HCT116 (cell line): ENCODE measurements around the gene SMIM41. TPM values are rescaled to one million over a fixed set of nuclear protein-coding genes. Genes with fewer than 3 reads are reported as not detected.
A peak's percentile ranks its signal among the peaks of the same experiment; 100 is the strongest.

Source experiments
- ATAC-seq: fragments of 200-7000 bp; cut with Tn5 transposase; 2 replicates; pipeline ENCODE4 v1.9.1; 2020; ENCODE audit warnings: mild to moderate bottlenecking, moderate library complexity
- BruUV-seq: library from RNA; stranded (reverse); fragments of 400-500 nt; replicated peaks from 2 replicates; lab custom pipeline; 2021; lab: Mats Ljungman, UMichigan
- CTCF ChIA-PET: fragments of 300-600 bp; sonication (Branson Sonifier 250); formaldehyde crosslinking; loops from one replicate; lab custom pipeline; 2021; ENCODE audit warnings: antibody characterized with exemption; lab: Charles Lee
- POLR2A ChIA-PET: fragments of 300-600, 350-600 bp; sonication (Branson Sonifier 250); formaldehyde crosslinking; loops from one replicate; lab custom pipeline; 2021; ENCODE audit warnings: antibody characterized with exemption; lab: Charles Lee
- RAD21 ChIA-PET, 2 experiments: fragments of 300-600 bp; sonication (Branson Sonifier 250); formaldehyde crosslinking; loops; one replicate each; lab custom pipeline; 2023; ENCODE audit warnings: low total read pairs in 2 of 2; ENCODE audit not compliant: uncharacterized antibody in 2 of 2, unreplicated experiment in 2 of 2, low non-redundant PET in 1 of 2; lab: Charles Lee
- DNase-seq: peaks from one replicate; pipeline ENCODE4 v3.0.0-alpha.2; 2010; ENCODE audit warnings: low read depth, low spot score
- H2AFZ ChIP-seq: fragments of 200-600 bp; shearing (Covaris generic), sonication (generic); 2 replicates; pipeline ENCODE4 v1.6.1; 2017; ENCODE audit warnings: low read depth, mixed run types, mixed read lengths, antibody characterized with exemption, low read length; ENCODE audit not compliant: poor library complexity, severe bottlenecking
- H3K27ac ChIP-seq: 2 replicates; pipeline ENCODE4 v1.5.1; 2012; ENCODE audit warnings: low read depth, low read length
- H3K27me3 ChIP-seq: fragments of 200-600 bp; sonication (generic); 2 replicates; pipeline ENCODE4 v1.6.1; 2016; ENCODE audit warnings: mixed run types, low read length, mixed read lengths; ENCODE audit not compliant: insufficient read depth
- H3K36me3 ChIP-seq, 2 experiments: fragments of 200-500 bp in 1 of 2; fragments of 200-600 bp in 1 of 2; sonication (Bioruptor generic) in 1 of 2; sonication (generic) in 1 of 2; 2 replicates each; pipeline versions ENCODE4 v1.5.1 to v1.6.1; 2014 to 2016; ENCODE audit warnings: low read length in 2 of 2, inconsistent platforms in 1 of 2, mixed read lengths in 1 of 2, mixed run types in 1 of 2; ENCODE audit not compliant: insufficient read depth in 2 of 2, control insufficient read depth in 1 of 2
- H3K4me1 ChIP-seq, 2 experiments: fragments of 200-600 bp in 1 of 2; sonication (generic) in 1 of 2; 2 replicates each; pipeline versions ENCODE4 v1.5.1 to v1.6.1; 2012 to 2017; ENCODE audit warnings: low read length in 2 of 2, inconsistent platforms in 1 of 2, mild to moderate bottlenecking in 1 of 2, mixed read lengths in 1 of 2, mixed run types in 1 of 2, moderate library complexity in 1 of 2; ENCODE audit not compliant: insufficient read depth in 2 of 2, control insufficient read depth in 1 of 2
- H3K4me2 ChIP-seq: fragments of 200-600 bp; sonication (generic); 2 replicates; pipeline ENCODE4 v1.6.1; 2017; ENCODE audit warnings: mixed run types, low read length, mixed read lengths
- H3K4me3 ChIP-seq, 2 experiments: fragments of 200-600 bp in 1 of 2; sonication (generic) in 1 of 2; replicated peaks in 1 of 2; 2 replicates each; pipeline ENCODE4 v1.5.1; 2011 to 2016; ENCODE audit warnings: low read length in 2 of 2, control low read depth in 1 of 2, low read depth in 1 of 2, mild to moderate bottlenecking in 1 of 2, mixed read lengths in 1 of 2, mixed run types in 1 of 2
- H3K79me2 ChIP-seq: fragments of 200-600 bp; sonication (generic); 2 replicates; pipeline ENCODE4 v1.6.1; 2017; ENCODE audit warnings: mild to moderate bottlenecking, mixed run types, low read length, moderate library complexity, mixed read lengths; ENCODE audit not compliant: insufficient read depth
- H3K9ac ChIP-seq: fragments of 200-600 bp; sonication (generic); 2 replicates; pipeline ENCODE4 v1.6.1; 2016; ENCODE audit warnings: low read length, mixed read lengths
- H3K9me2 ChIP-seq: fragments of 200-600 bp; sonication (generic), shearing (Covaris generic); 2 replicates; pipeline ENCODE4 v1.6.1; 2017; ENCODE audit warnings: mixed run types, mild to moderate bottlenecking, moderate library complexity; ENCODE audit not compliant: insufficient read depth
- H3K9me3 ChIP-seq, 2 experiments: fragments of 200-500 bp in 1 of 2; fragments of 200-600 bp in 1 of 2; sonication (Bioruptor generic) in 1 of 2; sonication (generic) in 1 of 2; 2 replicates each; pipeline ENCODE4 v1.6.1; 2014 to 2017; ENCODE audit warnings: low read length in 2 of 2, mixed read lengths in 2 of 2, inconsistent platforms in 1 of 2, low read depth in 1 of 2, mild to moderate bottlenecking in 1 of 2, mixed run types in 1 of 2, moderate library complexity in 1 of 2; ENCODE audit not compliant: control insufficient read depth in 1 of 2, insufficient read depth in 1 of 2
- H4K20me1 ChIP-seq: fragments of 200-600 bp; sonication (generic), shearing (Covaris generic); 2 replicates; pipeline ENCODE4 v1.6.1; 2017; ENCODE audit warnings: mixed run types, mild to moderate bottlenecking, moderate library complexity; ENCODE audit not compliant: insufficient read depth
- CBX3 ChIP-seq: IDR thresholded peaks from 2 replicates; pipeline ENCODE4 v1.6.1; 2012; ENCODE audit warnings: low read depth
- CEBPB ChIP-seq: IDR thresholded peaks from 2 replicates; pipeline ENCODE4 v1.6.1; 2012; ENCODE audit warnings: low read depth
- EGR1 ChIP-seq: IDR thresholded peaks from 2 replicates; pipeline ENCODE4 v1.6.1; 2012; ENCODE audit warnings: low read depth
- ELF1 ChIP-seq: IDR thresholded peaks from 2 replicates; pipeline ENCODE4 v1.6.1; 2012; ENCODE audit warnings: low read depth, borderline replicate concordance
- EZH2 ChIP-seq: fragments of 200-600 bp; sonication (generic); IDR thresholded peaks from 2 replicates; pipeline ENCODE4 v1.6.1; 2017; ENCODE audit warnings: antibody characterized with exemption, mixed run types
- EZH2phosphoT487 ChIP-seq: fragments of 200-600 bp; IDR thresholded peaks from 2 replicates; pipeline ENCODE4 v1.6.1; 2018; ENCODE audit warnings: antibody characterized with exemption, borderline replicate concordance
- FOSL1 ChIP-seq: IDR thresholded peaks from 2 replicates; pipeline ENCODE4 v1.6.1; 2012; ENCODE audit warnings: low read depth
- JUND ChIP-seq: IDR thresholded peaks from 2 replicates; pipeline ENCODE4 v1.6.1; 2012
- POLR2AphosphoS5 ChIP-seq: IDR thresholded peaks from 2 replicates; pipeline ENCODE4 v1.6.1; 2011; ENCODE audit warnings: mild to moderate bottlenecking, low read depth, low read length, moderate library complexity
- RAD21 ChIP-seq: IDR thresholded peaks from 2 replicates; pipeline ENCODE4 v1.6.1; 2012; ENCODE audit warnings: low read depth, mild to moderate bottlenecking
- SIN3A ChIP-seq: IDR thresholded peaks from 2 replicates; pipeline ENCODE4 v1.6.1; 2012; ENCODE audit warnings: low read depth
- SP1 ChIP-seq: IDR thresholded peaks from 2 replicates; pipeline ENCODE4 v1.6.1; 2012; ENCODE audit warnings: low read depth
- SRF ChIP-seq: IDR thresholded peaks from 2 replicates; pipeline ENCODE4 v1.6.1; 2012; ENCODE audit warnings: low read depth
- YY1 ChIP-seq: IDR thresholded peaks from 2 replicates; pipeline ENCODE4 v1.6.1; 2011; ENCODE audit warnings: low read length, low read depth, moderate library complexity, mild to moderate bottlenecking; ENCODE audit not compliant: insufficient replicate concordance; ENCODE audit errors: extremely low read depth
- ZFX ChIP-seq: fragments of 450-650 bp; IDR thresholded peaks from 2 replicates; pipeline ENCODE4 v1.6.1; 2017
- ZNF274 ChIP-seq: fragments of 200-500 bp; sonication (Bioruptor generic); IDR thresholded peaks from 2 replicates; pipeline ENCODE4 v1.6.1; 2014; ENCODE audit warnings: mild to moderate bottlenecking, low read depth, low read length, inconsistent platforms
- intact Hi-C: fragments of 100-400 bp; cut with micrococcal nuclease; formaldehyde crosslinking; loops from 2 replicates; pipeline ENCODE4 v1.10.0; 2022
- total RNA-seq: library from RNA; stranded (reverse); gene quantifications from one replicate; pipeline ENCODE4 v1.2.1, GENCODE V29; 2021; ENCODE audit not compliant: unreplicated experiment
- TF ChIP-seq, protein P1 (sequence below): IDR thresholded peaks from 2 replicates; pipeline ENCODE4 v1.6.1; 2011; ENCODE audit warnings: mild to moderate bottlenecking, low read length, moderate library complexity; ENCODE audit not compliant: insufficient replicate concordance; ENCODE audit errors: extremely low read depth
- TF ChIP-seq, protein P2 (sequence below), 3 experiments: fragments of 200-600 bp in 1 of 3; sonication (generic) in 1 of 3; IDR thresholded peaks in 2 of 3; conservative IDR thresholded peaks in 1 of 3; 2 replicates each; pipeline ENCODE4 v1.5.1; 2012 to 2017; ENCODE audit warnings: low read depth in 2 of 3, low read length in 2 of 3, antibody characterized with exemption in 1 of 3, borderline replicate concordance in 1 of 3, control low read depth in 1 of 3, mild to moderate bottlenecking in 1 of 3, mixed read lengths in 1 of 3, mixed run types in 1 of 3, moderate library complexity in 1 of 3; ENCODE audit not compliant: insufficient read depth in 1 of 3
- TF ChIP-seq, protein P3 (sequence below): IDR thresholded peaks from 2 replicates; pipeline ENCODE4 v1.6.1; 2012

Gene SMIM41
- total RNA-seq, 1 experiment from 2014 or later: not detected

DNA sequence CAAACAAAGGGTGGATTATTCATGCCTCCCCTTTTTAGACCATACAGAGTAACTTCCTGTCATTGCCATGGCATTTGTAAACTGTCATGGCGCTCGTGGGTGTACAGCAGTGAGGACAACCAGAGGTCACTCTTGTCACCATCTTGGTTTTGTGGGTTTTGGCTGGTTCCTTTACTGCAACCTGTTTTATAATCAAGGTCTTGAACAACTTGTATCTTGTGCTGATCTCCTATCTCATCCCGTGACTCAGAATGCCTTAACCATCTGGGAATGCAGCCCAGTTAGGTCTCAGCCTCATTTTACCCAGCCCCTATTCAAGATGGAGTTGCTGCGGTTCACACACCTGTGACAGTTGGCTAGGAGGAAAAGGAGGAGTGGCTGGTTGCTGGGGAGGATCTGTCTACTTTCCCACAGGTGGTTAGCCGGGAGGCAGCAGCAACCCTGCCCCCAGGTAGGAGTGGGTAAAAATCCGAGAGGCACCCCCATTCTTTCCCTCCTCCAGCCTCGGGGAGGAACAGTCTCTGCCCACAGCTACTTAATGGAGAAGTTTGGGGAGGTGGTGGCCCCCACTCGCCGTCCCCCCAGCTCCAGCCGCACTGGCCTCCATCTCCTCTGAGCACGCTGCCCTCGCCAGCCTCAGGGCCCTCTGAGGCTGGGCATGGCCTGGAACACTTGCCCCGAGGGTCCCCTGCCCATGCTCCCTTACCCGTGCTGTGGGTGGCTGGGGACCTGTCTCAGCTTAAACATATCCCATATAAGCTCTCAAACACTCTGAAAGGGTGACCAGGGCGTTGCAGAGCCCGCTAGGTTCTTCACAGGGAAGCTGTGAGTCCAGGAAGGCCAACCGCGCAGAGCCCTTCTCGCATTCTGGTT is 41.7 kb downstream of the SMIM41 start:
- no TSS peak for BruUV-seq
- Histone ChIP-seq H3K4me3 (no peak overlapping the region), H3K79me2 (no peaks in the 10 kb centered on the region), H4K20me1 (no peaks in the 10 kb centered on the region), H3K36me3 (no peaks in the 10 kb centered on the region), H3K4me2 (peak overlapping the region; percentile 35), H3K27ac (no peak overlapping the region), H3K4me1 (peaks cover 0 to 26% of the 10 kb centered on the region in 2 experiments; a peak in 2 of 4 replicates), H3K9ac (no peak overlapping the region), H3K27me3 (no peaks in the 10 kb centered on the region), H3K9me3 (no peaks in the 10 kb centered on the region), H3K9me2 (no peaks in the 10 kb centered on the region), H2AFZ (peak overlapping the region; percentile 93)
- intact Hi-C loops: loop anchor here (1.0 kb wide), 2 partner anchors 96 to 117 kb away; no protein-coding TSS in a partner anchor
- ChIA-PET POLR2A (interaction anchor here (0.8 to 1.0 kb wide), 3 partner anchors 26 to 96 kb away, joined by 3 to 5 read pairs (median 3); partner anchors contain the start of gene NR4A1), CTCF (interaction anchor here (0.8 to 3.8 kb wide), 18 partner anchors 9 to 759 kb away, joined by 3 to 74 read pairs (median 4); partner anchors contain the start of genes ATG101 and NR4A1), RAD21 (interaction anchor here (1.4 to 1.5 kb wide), 2 partner anchors 96 kb away, joined by 7 to 8 read pairs; no protein-coding TSS in a partner anchor)
- no peak for DNase-seq
- ATAC-seq: peak; percentile 6; the same call in 1 of the 2 replicates
- TF ChIP-seq FOSL1: no peak
- TF ChIP-seq EZH2phosphoT487: no peak
- TF ChIP-seq POLR2AphosphoS5: no peak
- TF ChIP-seq, protein P1, sequence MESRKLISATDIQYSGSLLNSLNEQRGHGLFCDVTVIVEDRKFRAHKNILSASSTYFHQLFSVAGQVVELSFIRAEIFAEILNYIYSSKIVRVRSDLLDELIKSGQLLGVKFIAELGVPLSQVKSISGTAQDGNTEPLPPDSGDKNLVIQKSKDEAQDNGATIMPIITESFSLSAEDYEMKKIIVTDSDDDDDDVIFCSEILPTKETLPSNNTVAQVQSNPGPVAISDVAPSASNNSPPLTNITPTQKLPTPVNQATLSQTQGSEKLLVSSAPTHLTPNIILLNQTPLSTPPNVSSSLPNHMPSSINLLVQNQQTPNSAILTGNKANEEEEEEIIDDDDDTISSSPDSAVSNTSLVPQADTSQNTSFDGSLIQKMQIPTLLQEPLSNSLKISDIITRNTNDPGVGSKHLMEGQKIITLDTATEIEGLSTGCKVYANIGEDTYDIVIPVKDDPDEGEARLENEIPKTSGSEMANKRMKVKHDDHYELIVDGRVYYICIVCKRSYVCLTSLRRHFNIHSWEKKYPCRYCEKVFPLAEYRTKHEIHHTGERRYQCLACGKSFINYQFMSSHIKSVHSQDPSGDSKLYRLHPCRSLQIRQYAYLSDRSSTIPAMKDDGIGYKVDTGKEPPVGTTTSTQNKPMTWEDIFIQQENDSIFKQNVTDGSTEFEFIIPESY: no peak
- TF ChIP-seq CBX3: no peak
- no peak for TF ChIP-seq ZFX
- TF ChIP-seq YY1: no peak
- TF ChIP-seq ELF1: no peak
- TF ChIP-seq JUND: no peak
- no peak for TF ChIP-seq CEBPB
- TF ChIP-seq EGR1: no peak
- TF ChIP-seq SIN3A: no peak
- no peak for TF ChIP-seq SRF
- no peak for TF ChIP-seq RAD21
- TF ChIP-seq EZH2: no peak
- TF ChIP-seq SP1: no peak
- TF ChIP-seq, protein P2, sequence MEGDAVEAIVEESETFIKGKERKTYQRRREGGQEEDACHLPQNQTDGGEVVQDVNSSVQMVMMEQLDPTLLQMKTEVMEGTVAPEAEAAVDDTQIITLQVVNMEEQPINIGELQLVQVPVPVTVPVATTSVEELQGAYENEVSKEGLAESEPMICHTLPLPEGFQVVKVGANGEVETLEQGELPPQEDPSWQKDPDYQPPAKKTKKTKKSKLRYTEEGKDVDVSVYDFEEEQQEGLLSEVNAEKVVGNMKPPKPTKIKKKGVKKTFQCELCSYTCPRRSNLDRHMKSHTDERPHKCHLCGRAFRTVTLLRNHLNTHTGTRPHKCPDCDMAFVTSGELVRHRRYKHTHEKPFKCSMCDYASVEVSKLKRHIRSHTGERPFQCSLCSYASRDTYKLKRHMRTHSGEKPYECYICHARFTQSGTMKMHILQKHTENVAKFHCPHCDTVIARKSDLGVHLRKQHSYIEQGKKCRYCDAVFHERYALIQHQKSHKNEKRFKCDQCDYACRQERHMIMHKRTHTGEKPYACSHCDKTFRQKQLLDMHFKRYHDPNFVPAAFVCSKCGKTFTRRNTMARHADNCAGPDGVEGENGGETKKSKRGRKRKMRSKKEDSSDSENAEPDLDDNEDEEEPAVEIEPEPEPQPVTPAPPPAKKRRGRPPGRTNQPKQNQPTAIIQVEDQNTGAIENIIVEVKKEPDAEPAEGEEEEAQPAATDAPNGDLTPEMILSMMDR (IDR thresholded peaks at IDR 0.05 in 2 of 3, conservative IDR thresholded peaks at IDR 0.05 in 1 of 3; ENCODE audit: borderline replicate concordance in 1 of 3, insufficient read depth in 1 of 3, low read depth in 2 of 3, low read length in 2 of 3): no peak
- TF ChIP-seq, protein P3, sequence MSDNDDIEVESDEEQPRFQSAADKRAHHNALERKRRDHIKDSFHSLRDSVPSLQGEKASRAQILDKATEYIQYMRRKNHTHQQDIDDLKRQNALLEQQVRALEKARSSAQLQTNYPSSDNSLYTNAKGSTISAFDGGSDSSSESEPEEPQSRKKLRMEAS: no peak
- TF ChIP-seq ZNF274: no peak
